Osteocyte (in vitro differentiated cells): ENCODE data around the gene SLC2A9. TPM values are rescaled to one million over a fixed set of nuclear protein-coding genes. Genes with fewer than 3 reads are reported as not detected.

ENCODE experiments used
- DNase-seq: peaks from one replicate; pipeline ENCODE4 v3.0.0; 2021; ENCODE audit warnings: mixed read lengths; ENCODE audit not compliant: unreplicated experiment; ENCODE audit errors: extremely low spot score
- H3K27ac Mint-ChIP-seq: one replicate; pipeline ENCODE4 v1.8.0; 2021; ENCODE audit warnings: mild to moderate bottlenecking, mixed read lengths; ENCODE audit not compliant: unreplicated experiment
- H3K27me3 Mint-ChIP-seq: one replicate; pipeline ENCODE4 v1.8.0; 2021; ENCODE audit warnings: mixed read lengths; ENCODE audit not compliant: unreplicated experiment
- H3K36me3 Mint-ChIP-seq: one replicate; pipeline ENCODE4 v1.8.0; 2021; ENCODE audit warnings: mixed read lengths; ENCODE audit not compliant: unreplicated experiment
- H3K4me1 Mint-ChIP-seq: one replicate; pipeline ENCODE4 v1.8.0; 2021; ENCODE audit warnings: mixed read lengths; ENCODE audit not compliant: unreplicated experiment
- H3K4me3 Mint-ChIP-seq: one replicate; pipeline ENCODE4 v1.8.0; 2021; ENCODE audit warnings: mild to moderate bottlenecking, moderate library complexity, mixed read lengths; ENCODE audit not compliant: unreplicated experiment
- H3K9me3 Mint-ChIP-seq: one replicate; pipeline ENCODE4 v1.8.0; 2021; ENCODE audit warnings: mixed read lengths; ENCODE audit not compliant: unreplicated experiment
- CTCF ChIP-seq: fragments of 200-600 bp; sonication (generic); IDR thresholded peaks from 2 replicates; pipeline ENCODE4 v1.5.0; 2021; ENCODE audit warnings: antibody characterized with exemption, mild to moderate bottlenecking, moderate library complexity
- total RNA-seq: library from RNA; stranded (reverse); gene quantifications from 2 replicates; pipeline ENCODE4 v1.2.1, GENCODE V29; 2021

The SLC2A9 gene
- total RNA-seq, 1 donor from 2014 or later: 0.43 TPM

- no peaks in the 10 kb centered on the region for H3K9me3 Mint-ChIP-seq
- H3K4me3 Mint-ChIP-seq: no peak overlapping the region
- no peak for DNase-seq
- H3K27me3 Mint-ChIP-seq: no peaks in the 10 kb centered on the region
- no peak overlapping the region for H3K27ac Mint-ChIP-seq
- H3K4me1 Mint-ChIP-seq: no peaks in the 10 kb centered on the region
- H3K36me3 Mint-ChIP-seq: no peaks in the 10 kb centered on the region
- TF ChIP-seq CTCF: no peak
These were observed 98.0 kb downstream of the SLC2A9 start for GRCh38 chr4:9923195-9923812.

GRCh38 chr4:9921326-9921725, 100.0 kb downstream of the SLC2A9 start:
- no peak overlapping the region for H3K4me3 Mint-ChIP-seq
- H3K9me3 Mint-ChIP-seq: no peaks in the 10 kb centered on the region
- DNase-seq: no peak
- no peaks in the 10 kb centered on the region for H3K27me3 Mint-ChIP-seq
- H3K4me1 Mint-ChIP-seq: no peaks in the 10 kb centered on the region
- no peak overlapping the region for H3K27ac Mint-ChIP-seq
- H3K36me3 Mint-ChIP-seq: no peaks in the 10 kb centered on the region
- no peak for TF ChIP-seq CTCF

DNA sequence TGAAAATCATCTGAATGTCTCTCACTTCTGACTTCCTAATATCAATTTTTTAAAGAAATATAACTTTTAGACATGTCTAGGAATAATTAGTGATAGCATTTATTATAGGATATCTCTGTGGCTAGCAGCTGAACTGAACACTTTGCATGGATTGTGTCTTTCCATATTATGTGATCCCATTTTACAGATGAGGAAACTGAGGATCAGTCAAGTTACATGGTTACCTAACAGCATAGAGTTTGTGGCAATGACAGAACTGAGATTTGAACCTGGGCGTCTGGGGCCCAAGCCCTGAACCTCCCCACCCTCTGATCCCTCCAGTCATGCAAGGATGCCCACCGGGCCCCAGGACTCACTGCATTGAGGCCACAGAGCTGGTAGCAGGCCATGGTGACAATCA, 101.3 kb downstream of the SLC2A9 start:
- Mint-ChIP-seq H3K4me3 (no peak overlapping the region), H3K27ac (no peak overlapping the region), H3K9me3 (no peaks in the 10 kb centered on the region), H3K36me3 (no peaks in the 10 kb centered on the region), H3K27me3 (no peaks in the 10 kb centered on the region), H3K4me1 (no peaks in the 10 kb centered on the region)
- DNase-seq: no peak
- no peak for TF ChIP-seq CTCF

DNA sequence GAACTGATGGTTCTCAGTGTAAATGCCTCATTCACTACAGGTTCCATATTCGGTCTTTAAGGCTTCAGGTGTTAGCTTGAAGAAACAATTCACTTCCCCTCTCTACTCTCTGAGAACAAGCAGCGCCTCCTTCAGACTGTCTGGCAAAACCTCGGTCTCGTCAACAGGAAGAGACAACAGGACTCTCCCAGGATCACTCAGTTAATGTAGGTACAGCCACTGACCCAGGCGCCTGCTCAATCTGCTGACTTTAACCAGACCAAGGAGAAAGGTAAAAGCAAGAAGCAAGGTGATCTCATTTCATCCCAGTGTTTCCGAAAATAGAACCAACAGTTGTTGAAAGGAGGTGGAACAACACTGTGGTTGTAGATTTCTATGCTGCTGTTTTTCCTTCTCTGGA, 102.2 kb downstream of the SLC2A9 start:
- no peak overlapping the region for H3K27ac Mint-ChIP-seq
- no peaks in the 10 kb centered on the region for H3K36me3 Mint-ChIP-seq
- no peak for DNase-seq
- TF ChIP-seq CTCF: no peak
- no peaks in the 10 kb centered on the region for H3K27me3 Mint-ChIP-seq
- no peak overlapping the region for H3K4me3 Mint-ChIP-seq
- H3K9me3 Mint-ChIP-seq: no peaks in the 10 kb centered on the region
- H3K4me1 Mint-ChIP-seq: no peaks in the 10 kb centered on the region

DNA sequence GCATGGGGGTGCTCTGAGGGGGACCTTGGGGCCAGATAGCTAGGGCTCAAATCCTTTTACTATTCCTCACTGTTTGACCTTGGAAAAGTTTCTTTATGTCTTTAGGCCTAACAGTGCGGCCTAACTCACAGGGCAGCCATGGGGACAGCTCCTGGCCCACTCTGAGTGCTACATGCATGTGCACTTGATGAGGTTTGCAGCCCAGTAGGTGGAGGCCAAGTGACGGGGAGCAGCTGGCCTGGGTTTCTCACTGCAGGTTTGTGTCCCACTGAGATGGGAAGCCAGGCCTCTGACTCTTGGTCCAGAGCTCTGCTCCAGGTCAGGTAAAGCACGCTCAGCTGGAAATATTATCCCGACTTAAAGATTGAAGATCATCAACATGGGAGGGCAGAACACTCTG, 102.8 kb downstream of the SLC2A9 start:
- no peak for TF ChIP-seq CTCF
- Mint-ChIP-seq H3K9me3 (no peaks in the 10 kb centered on the region), H3K27ac (no peak overlapping the region)

More for the DNA sequence above, 102.8 kb downstream of the SLC2A9 start:
- H3K27me3 Mint-ChIP-seq: no peaks in the 10 kb centered on the region
- no peaks in the 10 kb centered on the region for H3K4me1 Mint-ChIP-seq
- no peaks in the 10 kb centered on the region for H3K36me3 Mint-ChIP-seq
- H3K4me3 Mint-ChIP-seq: no peak overlapping the region
- no peak for DNase-seq
